A549 (cell line): ENCODE results near the gene GLDC.

Experiments used
- CBX8 ChIP-seq: fragments of 200-600 bp; sonication (generic); IDR thresholded peaks from 2 replicates; pipeline ENCODE4 v1.6.1; 2016
- EHMT2 ChIP-seq: fragments of 200-600 bp; sonication (generic); IDR thresholded peaks from 2 replicates; pipeline ENCODE4 v1.6.1; 2016; ENCODE audit warnings: antibody characterized with exemption, low read depth, mild to moderate bottlenecking, moderate library complexity
- ESRRA ChIP-seq: fragments of 150-350 bp; IDR thresholded peaks from 2 replicates; pipeline ENCODE4 v1.6.1; 2014; ENCODE audit warnings: mild to moderate bottlenecking, low read length, borderline replicate concordance
- KDM1A ChIP-seq: fragments of 200-600 bp; sonication (generic); IDR thresholded peaks from 2 replicates; pipeline ENCODE4 v1.6.1; 2016; ENCODE audit warnings: low read depth, mild to moderate bottlenecking
- MYC ChIP-seq: IDR thresholded peaks from 2 replicates; pipeline ENCODE4 v1.6.1; 2012; ENCODE audit warnings: mild to moderate bottlenecking, inconsistent platforms, low read length, improper control_type of control experiment, borderline replicate concordance
- RAD21 ChIP-seq, 2 experiments: fragments of >200 bp in 1 of 2; sonication (Bioruptor Twin) in 1 of 2; formaldehyde crosslinking in 1 of 2; IDR thresholded peaks in 1 of 2; conservative IDR thresholded peaks in 1 of 2; 2 replicates in 1 of 2; 3 replicates in 1 of 2; pipeline ENCODE4 v1.6.1; 2012 to 2018; ENCODE audit warnings: inconsistent platforms in 1 of 2
- TF ChIP-seq, protein P1 (sequence below): fragments of >200 bp; sonication (Bioruptor Twin); formaldehyde crosslinking; IDR thresholded peaks from 3 replicates; pipeline ENCODE4 v1.5.1; 2016

DNA sequence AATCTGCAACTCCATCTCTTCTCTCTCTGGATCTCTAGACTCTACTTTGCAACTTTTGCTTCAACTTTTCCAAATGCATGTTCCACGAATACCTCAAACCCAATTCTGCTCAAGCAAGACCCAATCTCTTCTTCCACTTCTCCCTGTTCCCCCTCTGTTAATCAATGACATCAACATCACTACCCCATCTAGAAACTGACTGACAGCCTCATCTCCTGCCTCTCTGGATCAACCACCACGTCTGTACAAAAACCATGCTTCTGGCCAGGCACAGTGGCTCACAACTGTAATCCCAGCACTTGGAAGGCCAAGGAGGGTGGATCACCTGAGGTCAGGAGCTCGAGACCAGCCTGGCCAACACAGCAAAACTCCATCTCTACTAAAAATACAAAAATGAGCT, 12.2 kb downstream of the GLDC start:
- no peak for TF ChIP-seq ESRRA
- TF ChIP-seq EHMT2: no peak
- TF ChIP-seq CBX8: no peak
- TF ChIP-seq MYC: no peak
- TF ChIP-seq RAD21 (conservative IDR thresholded peaks at IDR 0.05 in 1 of 2, IDR thresholded peaks at IDR 0.05 in 1 of 2): no peak
- TF ChIP-seq, protein P1, sequence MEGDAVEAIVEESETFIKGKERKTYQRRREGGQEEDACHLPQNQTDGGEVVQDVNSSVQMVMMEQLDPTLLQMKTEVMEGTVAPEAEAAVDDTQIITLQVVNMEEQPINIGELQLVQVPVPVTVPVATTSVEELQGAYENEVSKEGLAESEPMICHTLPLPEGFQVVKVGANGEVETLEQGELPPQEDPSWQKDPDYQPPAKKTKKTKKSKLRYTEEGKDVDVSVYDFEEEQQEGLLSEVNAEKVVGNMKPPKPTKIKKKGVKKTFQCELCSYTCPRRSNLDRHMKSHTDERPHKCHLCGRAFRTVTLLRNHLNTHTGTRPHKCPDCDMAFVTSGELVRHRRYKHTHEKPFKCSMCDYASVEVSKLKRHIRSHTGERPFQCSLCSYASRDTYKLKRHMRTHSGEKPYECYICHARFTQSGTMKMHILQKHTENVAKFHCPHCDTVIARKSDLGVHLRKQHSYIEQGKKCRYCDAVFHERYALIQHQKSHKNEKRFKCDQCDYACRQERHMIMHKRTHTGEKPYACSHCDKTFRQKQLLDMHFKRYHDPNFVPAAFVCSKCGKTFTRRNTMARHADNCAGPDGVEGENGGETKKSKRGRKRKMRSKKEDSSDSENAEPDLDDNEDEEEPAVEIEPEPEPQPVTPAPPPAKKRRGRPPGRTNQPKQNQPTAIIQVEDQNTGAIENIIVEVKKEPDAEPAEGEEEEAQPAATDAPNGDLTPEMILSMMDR: no peak
- no peak for TF ChIP-seq KDM1A
